Left forelimb (tissue), 1 donor: ENCODE results near the gene PLA1A.

Experiments
- DNase-seq: peaks from one replicate; pipeline ENCODE4 v3.0.0-alpha.2; 2018; ENCODE audit warnings: low spot score

Gene PLA1A

GRCh38 chr3:119608405-119609000 lies 10.8 kb downstream of the PLA1A start:
- DNase-seq: no peak

DNA sequence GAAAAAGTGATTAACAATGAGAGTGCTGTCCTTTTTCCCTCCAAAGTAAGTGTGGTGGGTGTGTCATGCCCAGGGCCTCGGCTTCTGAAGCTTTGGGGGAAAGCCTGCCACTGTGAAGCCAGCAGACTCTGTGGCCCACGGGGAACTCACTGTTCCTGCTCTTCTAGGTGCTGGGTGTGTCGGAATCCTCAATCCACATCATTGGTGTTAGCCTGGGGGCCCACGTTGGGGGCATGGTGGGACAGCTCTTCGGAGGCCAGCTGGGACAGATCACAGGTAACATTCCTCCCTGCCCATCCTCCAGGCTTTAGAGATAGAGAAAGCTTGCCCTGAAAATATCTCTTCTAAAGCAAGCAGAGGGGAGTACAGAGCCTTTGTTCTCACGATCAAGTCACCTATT lies 11.6 kb downstream of the PLA1A start:
- peak; percentile 50 for DNase-seq

DNA sequence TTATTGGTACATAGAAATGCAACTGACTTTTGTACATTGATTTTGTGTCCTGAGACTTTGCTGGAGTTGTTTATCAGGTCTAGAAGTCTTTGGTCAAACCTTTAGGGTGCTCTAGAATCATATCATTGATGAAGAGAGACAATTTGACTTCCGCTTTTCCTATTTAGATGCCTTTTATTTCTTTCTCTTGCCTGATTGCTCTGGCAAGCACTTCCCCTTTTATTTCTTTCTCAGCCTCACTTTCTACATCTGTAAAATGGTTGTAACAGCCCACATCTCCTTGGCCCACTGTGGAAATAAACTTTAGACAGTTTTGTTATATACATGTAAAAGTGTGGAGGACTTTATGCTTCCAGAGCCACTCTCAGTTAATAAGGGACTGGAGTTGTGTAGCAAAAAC lies 14.0 kb downstream of the PLA1A start:
- no peak for DNase-seq

GRCh38 chr3:119613201-119613600 lies 15.5 kb downstream of the PLA1A start:
- no peak for DNase-seq

DNA sequence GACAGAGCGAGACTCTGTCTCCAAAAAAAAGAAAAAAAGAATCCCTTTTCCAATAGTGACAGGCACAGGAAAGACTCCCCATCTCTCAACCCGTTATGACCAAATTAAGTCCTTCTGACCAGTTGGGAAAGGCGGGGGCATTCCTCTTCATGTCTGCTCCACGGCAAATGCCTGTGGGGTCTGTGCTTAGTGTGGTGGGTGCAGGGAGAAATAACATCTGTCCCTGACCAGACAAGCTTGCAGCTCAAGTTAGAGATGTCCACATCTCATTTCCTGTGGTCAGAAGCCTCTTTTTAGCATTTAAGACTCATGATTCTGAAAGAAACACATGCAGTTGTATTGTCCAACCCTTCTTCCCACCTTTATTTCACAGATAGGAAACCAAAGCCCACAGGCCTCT lies 16.2 kb downstream of the PLA1A start:
- peak; percentile 55 for DNase-seq

GRCh38 chr3:119616056-119616455 lies 18.4 kb downstream of the PLA1A start:
- DNase-seq: no peak

GRCh38 chr3:119619094-119619493 lies 21.4 kb downstream of the PLA1A start:
- DNase-seq: no peak

DNA sequence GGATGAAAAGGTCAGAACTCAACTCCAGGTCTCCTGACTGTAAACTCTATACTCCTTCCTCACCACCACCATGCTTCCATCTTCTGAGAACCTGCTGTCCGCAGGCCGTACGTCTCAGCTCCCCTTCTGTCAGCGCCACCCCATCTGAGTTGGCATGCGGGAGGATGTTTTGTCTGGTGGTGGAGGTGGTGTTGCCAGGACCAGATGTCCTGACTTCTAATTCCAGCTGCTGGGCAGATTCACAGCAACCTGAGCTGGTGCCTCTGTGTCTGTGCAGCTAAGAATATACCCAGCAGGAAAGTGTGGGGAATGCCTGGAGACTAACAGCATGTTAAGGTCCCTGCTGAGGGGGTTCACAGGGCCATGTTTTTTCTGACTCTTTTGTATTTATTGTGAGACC lies 23.2 kb downstream of the PLA1A start:
- peak; percentile 33 for DNase-seq

DNA sequence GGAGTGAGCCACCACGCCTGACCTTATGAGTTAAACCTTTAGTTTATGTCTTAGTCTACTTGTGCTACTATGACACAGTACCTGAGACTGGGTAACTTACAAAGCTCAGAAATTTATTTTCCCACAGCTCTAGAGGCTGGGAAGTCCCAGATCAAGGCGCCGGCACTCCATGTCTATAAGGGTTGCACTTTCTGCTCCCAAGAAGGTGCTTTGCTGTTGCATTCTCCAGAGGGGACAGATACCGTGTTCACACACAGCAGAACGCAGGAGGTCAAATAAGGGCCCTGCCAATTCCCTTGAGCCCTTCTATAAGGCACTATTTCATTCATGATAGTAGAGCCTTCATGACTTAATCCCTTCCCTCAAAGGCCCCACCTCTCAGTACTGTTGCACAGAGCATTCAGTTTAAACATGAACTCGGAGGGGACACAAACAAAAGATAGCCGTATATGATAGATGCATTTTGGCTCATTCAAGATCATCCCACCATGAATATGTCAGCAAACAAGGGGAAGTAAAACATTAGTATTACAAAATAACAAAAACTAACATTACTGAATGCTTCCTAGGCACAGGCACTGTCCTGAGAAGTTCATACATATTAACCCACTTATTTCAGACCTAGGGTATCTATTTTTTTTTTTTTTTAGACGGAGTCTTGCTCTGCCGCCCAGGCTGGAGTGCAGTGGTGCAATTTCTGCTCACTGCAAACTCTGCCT lies 26.5 kb downstream of the PLA1A start:
- no peak for DNase-seq

- DNase-seq: no peak
Observed at GRCh38 chr3:119625451-119626153, 27.9 kb downstream of the PLA1A start.

DNA sequence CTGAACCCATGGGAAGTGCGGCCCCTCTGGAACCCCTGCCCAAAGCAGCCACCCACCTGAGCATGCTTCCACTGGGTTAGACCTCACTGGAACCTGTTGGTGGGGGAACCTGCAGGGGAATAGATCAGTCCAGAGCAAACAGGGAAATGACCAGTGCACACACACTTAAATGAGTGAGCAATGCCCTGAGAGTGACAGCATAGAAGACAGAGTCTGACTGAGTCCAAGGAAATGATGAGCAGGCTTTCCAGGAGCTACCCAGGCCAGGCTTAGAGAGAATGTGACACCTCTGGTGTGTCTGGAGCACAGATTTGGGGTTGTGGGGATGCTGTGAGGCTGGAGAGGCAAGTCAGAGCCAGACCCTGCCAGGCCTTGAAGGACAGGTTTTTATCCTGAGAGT lies 28.5 kb downstream of the PLA1A start:
- DNase-seq: no peak

GRCh38 chr3:119627461-119627860 lies 29.8 kb downstream of the PLA1A start:
- DNase-seq: peak; percentile 33

- DNase-seq: peak; percentile 41
Observed at GRCh38 chr3:119628390-119628789, 30.7 kb downstream of the PLA1A start.

DNA sequence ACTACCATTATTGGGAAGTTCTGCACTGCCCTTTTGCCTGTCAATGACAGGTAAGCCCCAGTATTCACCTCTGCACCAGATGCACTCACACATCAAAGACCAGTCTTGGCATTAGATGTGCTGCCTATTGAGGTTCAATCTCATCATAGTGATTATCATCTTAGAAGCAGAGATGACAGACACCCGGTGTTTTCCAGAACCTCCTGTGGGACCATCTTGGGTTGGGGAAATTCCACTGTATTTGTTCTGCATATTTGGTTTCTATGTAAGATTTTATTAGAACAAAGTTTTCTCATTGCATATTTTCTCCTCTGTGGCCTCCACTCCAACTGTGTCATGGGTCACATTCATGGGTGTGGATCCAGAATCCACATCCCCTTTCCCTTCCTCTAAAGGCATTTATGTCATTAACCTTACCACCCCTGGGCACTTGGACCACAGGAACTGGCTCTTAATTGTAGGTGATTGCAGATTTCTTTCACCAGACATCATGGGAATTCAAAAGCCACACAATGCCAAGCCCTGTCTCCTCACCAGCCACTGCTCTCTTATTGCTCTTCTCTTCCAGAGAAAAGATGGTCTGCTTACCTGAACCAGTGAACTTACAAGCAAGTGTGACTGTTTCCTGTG lies 31.2 kb downstream of the PLA1A start:
- DNase-seq: no peak

DNA sequence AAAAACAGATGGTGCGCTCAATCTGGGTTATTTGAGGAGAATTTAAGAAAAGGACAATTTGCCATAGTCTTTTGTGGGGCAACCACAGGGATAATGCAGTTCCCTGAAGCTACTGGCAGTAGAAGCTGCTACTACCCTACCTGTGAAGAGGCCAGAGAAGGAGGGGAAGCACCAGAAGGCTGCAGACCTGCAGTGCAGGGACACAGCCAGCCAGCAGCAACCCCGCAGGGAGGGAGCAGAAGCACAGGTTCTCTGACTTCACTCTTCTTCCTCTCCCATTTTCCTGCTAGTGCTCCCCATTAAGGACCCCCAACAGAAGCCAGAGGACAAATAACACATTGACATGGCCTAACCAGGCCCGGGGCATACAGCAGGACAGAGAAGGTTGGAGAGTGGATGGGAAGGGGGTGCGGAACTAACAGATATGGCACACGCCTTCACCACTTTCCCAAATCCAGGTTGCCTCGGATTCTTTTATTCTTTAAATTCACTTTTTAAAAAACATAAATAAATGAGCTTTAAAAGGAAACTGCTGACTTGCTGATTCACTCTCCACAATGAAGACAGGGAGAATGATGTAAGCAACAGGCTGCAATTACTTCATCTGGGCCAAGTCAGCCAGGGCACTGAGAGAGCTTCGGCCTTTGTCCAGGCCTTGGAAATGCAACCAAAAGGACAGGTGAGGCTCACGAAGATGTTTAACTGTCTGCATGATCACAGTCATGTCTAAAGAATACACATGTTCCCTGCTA lies 32.6 kb downstream of the PLA1A start:
- no peak for DNase-seq

DNA sequence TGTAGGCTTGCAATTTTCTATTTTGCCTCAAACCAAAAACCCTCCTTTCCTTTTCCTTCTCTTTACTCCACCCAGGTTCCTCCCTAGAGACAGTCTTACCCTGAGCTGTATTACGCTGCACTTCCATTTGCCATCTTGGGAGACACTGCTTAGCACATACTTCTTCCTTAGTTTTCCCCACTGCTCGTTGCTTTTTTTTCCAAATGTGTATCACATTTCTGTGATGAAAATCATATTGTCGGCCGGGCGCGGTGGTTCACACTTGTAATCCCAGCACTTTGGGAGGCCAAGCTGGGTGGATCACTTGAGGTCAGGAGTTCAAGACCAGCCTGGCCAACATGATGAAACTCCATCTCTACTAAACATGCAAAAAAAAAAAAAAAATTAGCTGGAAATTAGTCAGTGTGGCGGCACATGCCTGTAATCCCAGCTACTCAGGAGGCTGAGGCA lies 33.2 kb downstream of the PLA1A start:
- DNase-seq: no peak

DNA sequence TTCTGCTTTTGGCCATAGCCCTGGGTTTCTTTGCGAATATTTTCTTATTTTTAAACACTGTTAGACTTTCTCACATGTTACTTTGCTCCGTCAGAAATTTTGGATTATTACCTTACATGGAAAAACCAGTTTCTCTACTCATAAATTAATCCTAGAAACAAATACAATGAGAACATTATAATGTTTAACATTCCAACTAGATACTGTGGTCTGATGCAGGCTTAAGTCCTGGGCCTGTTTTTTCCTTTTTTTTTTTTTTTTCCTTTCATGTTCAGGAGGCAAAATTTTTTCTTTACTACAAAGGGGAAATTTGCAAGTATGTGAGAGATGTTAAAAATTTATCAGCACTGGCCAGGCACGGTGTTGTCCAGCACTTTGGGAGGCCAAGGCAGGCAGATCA lies 33.8 kb downstream of the PLA1A start:
- no peak for DNase-seq

DNA sequence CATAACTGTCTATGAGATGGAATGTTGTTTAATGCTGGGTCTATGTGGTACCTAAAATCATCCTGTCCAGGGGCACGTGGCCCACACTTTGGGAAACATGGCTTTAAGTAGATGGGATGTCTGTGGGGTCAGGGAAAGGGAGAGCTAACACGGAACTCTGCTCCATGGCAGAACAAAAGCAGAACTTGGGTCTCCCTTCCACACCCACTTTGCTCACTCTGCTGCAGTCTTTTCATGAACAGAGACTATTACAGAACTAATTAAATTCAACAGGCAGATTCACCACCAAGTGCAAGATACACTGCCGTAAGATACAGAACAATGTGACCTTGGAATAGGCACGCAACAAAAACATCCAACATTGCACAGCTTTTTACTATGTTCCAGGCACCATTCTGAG lies 34.5 kb downstream of the PLA1A start:
- no peak for DNase-seq

- no peak for DNase-seq
Observed at GRCh38 chr3:119632829-119633228, 35.1 kb downstream of the PLA1A start.

DNA sequence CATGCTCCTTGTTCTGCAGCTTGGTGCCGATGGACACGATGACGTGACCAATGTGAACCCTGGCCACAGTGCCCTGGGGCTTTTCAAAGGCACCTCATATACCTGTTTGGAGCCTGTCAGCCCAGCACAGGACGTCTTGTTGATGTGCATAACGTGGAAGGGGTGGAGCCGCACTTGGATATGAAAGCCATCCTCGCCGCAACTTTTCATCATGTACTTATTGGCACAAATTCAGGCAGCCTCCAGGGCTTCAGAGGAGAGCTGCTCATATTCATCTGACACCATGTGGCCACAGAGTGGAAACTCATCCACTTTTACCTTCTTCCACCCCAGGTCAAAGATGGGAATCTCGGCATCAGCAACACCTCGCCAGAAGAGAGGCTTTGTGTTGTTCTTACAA lies 38.0 kb downstream of the PLA1A start:
- no peak for DNase-seq

DNA sequence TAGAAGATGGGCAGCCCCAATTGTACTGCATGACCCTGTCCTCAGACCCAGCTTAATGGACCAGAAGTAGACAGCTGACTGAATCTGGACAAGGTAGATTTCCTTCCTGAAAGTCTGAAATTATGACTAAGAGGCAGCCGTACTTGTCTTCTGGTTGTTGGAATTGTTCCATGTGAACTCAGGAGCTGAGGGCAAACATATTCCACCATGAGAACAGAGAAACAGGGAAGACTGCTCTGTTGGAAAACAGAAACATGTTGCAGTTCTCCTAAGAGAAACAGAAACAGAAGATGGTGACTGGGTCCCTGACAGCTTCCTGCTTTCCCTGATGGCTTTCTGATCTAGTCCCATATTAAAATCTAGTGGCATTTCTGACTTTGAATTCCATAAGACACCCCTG lies 38.6 kb downstream of the PLA1A start:
- DNase-seq: no peak
